HG02973 (cell line): ENCODE results near the gene POU4F2.

Experiments used
- ATAC-seq: cut with Tn5 transposase; IDR thresholded peaks from one replicate; pipeline ENCODE4 v1.9.1; 2021; ENCODE audit warnings: moderate library complexity; ENCODE audit not compliant: unreplicated experiment

The POU4F2 gene

GRCh38 chr4:146638786-146639505, at the start of gene POU4F2:
TSS of gene POU4F2 (plus strand) at chr4:146638893. CDS start at chr4:146639141, 248 bp downstream.
- no peak for ATAC-seq

GRCh38 chr4:146590801-146591200, 47.9 kb upstream of the POU4F2 start:
- ATAC-seq, result no peak

- no peak for ATAC-seq
Measured at GRCh38 chr4:146592019-146592418, 46.7 kb upstream of the POU4F2 start.

- ATAC-seq, result no peak
Measured at GRCh38 chr4:146632770-146633470, 5.8 kb upstream of the POU4F2 start.

GRCh38 chr4:146633471-146633800, 5.3 kb upstream of the POU4F2 start:
- ATAC-seq, result no peak

GRCh38 chr4:146634825-146635224, 3.9 kb upstream of the POU4F2 start:
- no peak for ATAC-seq

- no peak for ATAC-seq
Measured at GRCh38 chr4:146637621-146638332, 916 bp upstream of the POU4F2 start.

GRCh38 chr4:146638333-146638785, 334 bp upstream of the POU4F2 start:
- no peak for ATAC-seq

- no peak for ATAC-seq
Measured at GRCh38 chr4:146639506-146639932, 826 bp downstream of the POU4F2 start.

- ATAC-seq, result no peak
Measured at GRCh38 chr4:146640021-146640464, 1.4 kb downstream of the POU4F2 start.

- no peak for ATAC-seq
Measured at GRCh38 chr4:146640465-146641061, 1.9 kb downstream of the POU4F2 start.

- ATAC-seq, result no peak
Measured at GRCh38 chr4:146641762-146642161, 3.1 kb downstream of the POU4F2 start.

GRCh38 chr4:146643812-146644401, 5.2 kb downstream of the POU4F2 start:
- ATAC-seq, result no peak

GRCh38 chr4:146645921-146646320, 7.2 kb downstream of the POU4F2 start:
- no peak for ATAC-seq

- no peak for ATAC-seq
Measured at GRCh38 chr4:146646593-146647325, 8.1 kb downstream of the POU4F2 start.

- ATAC-seq, result no peak
Measured at GRCh38 chr4:146647615-146648460, 9.1 kb downstream of the POU4F2 start.

- ATAC-seq, result no peak
Measured at GRCh38 chr4:146648461-146648783, 9.7 kb downstream of the POU4F2 start.

GRCh38 chr4:146649232-146649631, 10.5 kb downstream of the POU4F2 start:
- no peak for ATAC-seq

GRCh38 chr4:146650034-146650433, 11.3 kb downstream of the POU4F2 start:
- no peak for ATAC-seq
